HT1080 (cell line): ENCODE data around the gene GAB2. TPM values are rescaled to one million over a fixed set of nuclear protein-coding genes. Genes with fewer than 3 reads are reported as not detected.
A peak's percentile ranks its signal among the peaks of the same experiment; 100 is the strongest.
"Not testable (repeated sequence)": the region's sequence is repeated elsewhere in the genome, so short reads cannot be mapped to it uniquely, and the experiment has no call there.

Experiments
- DNase-seq: peaks from one replicate; pipeline ENCODE4 v3.0.0-alpha.2; 2015; ENCODE audit warnings: low read depth
- total RNA-seq: library from RNA; depleted of rRNA; stranded (reverse); fragments of >200 nt; shearing (Covaris generic); gene quantifications from 2 replicates; pipeline ENCODE4 v1.2.3, GENCODE V29; 2014

Gene GAB2
- total RNA-seq, 1 experiment from 2014 or later: 1.9 TPM

GRCh38 chr11:78189851-78190250 lies 227.8 kb downstream of the GAB2 start:
- DNase-seq: no peak

- no peak for DNase-seq
Observed at GRCh38 chr11:78189174-78189724, 228.4 kb downstream of the GAB2 start.

GRCh38 chr11:78188286-78189173 lies 229.1 kb downstream of the GAB2 start, which contains the start of the genes KCTD21 and USP35:
KCTD21 (minus strand) TSS chr11:78188626; CDS start chr11:78174554, 14,072 bp downstream.
USP35 (plus strand) TSS chr11:78188919; CDS start chr11:78196246, 7,327 bp downstream.
- peak; percentile 97 for DNase-seq

GRCh38 chr11:78187366-78188285 lies 230.0 kb downstream of the GAB2 start:
- no peak for DNase-seq

- no peak for DNase-seq
Observed at GRCh38 chr11:78181185-78181584, 236.4 kb downstream of the GAB2 start.

- no peak for DNase-seq
Observed at GRCh38 chr11:78180751-78181150, 236.9 kb downstream of the GAB2 start.

GRCh38 chr11:78179459-78180071 lies 238.1 kb downstream of the GAB2 start:
- no peak for DNase-seq

- no peak for DNase-seq
Observed at GRCh38 chr11:78177216-78177615, 240.4 kb downstream of the GAB2 start.

GRCh38 chr11:78176605-78177141 lies 240.9 kb downstream of the GAB2 start:
- no peak for DNase-seq

GRCh38 chr11:78175862-78176261 lies 241.8 kb downstream of the GAB2 start:
- DNase-seq: not testable (repeated sequence)

GRCh38 chr11:78171951-78172350 lies 245.7 kb downstream of the GAB2 start:
- no peak for DNase-seq

- DNase-seq: no peak
Observed at GRCh38 chr11:78170874-78171549, 246.6 kb downstream of the GAB2 start.

- no peak for DNase-seq
Observed at GRCh38 chr11:78170413-78170812, 247.2 kb downstream of the GAB2 start.

- no peak for DNase-seq
Observed at GRCh38 chr11:78168539-78169477, 248.8 kb downstream of the GAB2 start.

GRCh38 chr11:78166855-78167469 lies 250.7 kb downstream of the GAB2 start:
- DNase-seq: no peak
